H1 (cell line): ENCODE data around the gene TMEM179B. TPM values are rescaled to one million over a fixed set of nuclear protein-coding genes. Genes with fewer than 3 reads are reported as not detected.

Source experiments
- CTCF ChIA-PET: fragments of 300-600 bp; sonication (Branson Sonifier 250); formaldehyde crosslinking; loops from one replicate; lab custom pipeline; 2021; ENCODE audit not compliant: partially characterized antibody; lab: Charles Lee
- POLR2A ChIA-PET: fragments of 300-600 bp; sonication (Branson Sonifier 250); formaldehyde crosslinking; loops from one replicate; lab custom pipeline; 2021; ENCODE audit warnings: inconsistent platforms; ENCODE audit not compliant: partially characterized antibody; lab: Charles Lee
- DNase-seq, 2 experiments: peaks; one replicate each; pipeline versions ENCODE4 v3.0.0 to v3.0.0-alpha.2; 2010 to 2022; ENCODE audit warnings: low spot score in 2 of 2, low read depth in 1 of 2, mixed read lengths in 1 of 2
- FAIRE-seq: peaks from 2 replicates; lab custom pipeline; 2011; peaks lifted over from hg19 to GRCh38; lab: Jason Lieb, UNC
- H2AFZ ChIP-seq: 2 replicates; pipeline ENCODE4 v1.8.1; 2012; ENCODE audit warnings: low read length, inconsistent platforms
- H2AK5ac ChIP-seq: 2 replicates; pipeline ENCODE4 v1.6.1; 2013; ENCODE audit warnings: low read depth, low read length
- H2BK120ac ChIP-seq: replicated peaks from 2 replicates; pipeline ENCODE3; 2013; ENCODE audit warnings: low read depth, low read length, inconsistent platforms
- H2BK12ac ChIP-seq: 2 replicates; pipeline ENCODE4 v1.6.1; 2013; ENCODE audit warnings: low read depth, low read length
- H2BK15ac ChIP-seq: 2 replicates; pipeline ENCODE4 v1.6.1; 2013; ENCODE audit warnings: low read length
- H2BK20ac ChIP-seq: 2 replicates; pipeline ENCODE4 v1.6.1; 2013; ENCODE audit warnings: low read length
- H2BK5ac ChIP-seq: 2 replicates; pipeline ENCODE4 v1.6.1; 2013; ENCODE audit warnings: low read depth, low read length
- H3K14ac ChIP-seq: 2 replicates; pipeline ENCODE4 v1.6.1; 2013; ENCODE audit warnings: inconsistent platforms; ENCODE audit not compliant: insufficient read length
- H3K18ac ChIP-seq: 2 replicates; pipeline ENCODE4 v1.6.1; 2013; ENCODE audit warnings: low read length; ENCODE audit errors: extremely low read depth
- H3K23ac ChIP-seq: 2 replicates; pipeline ENCODE4 v1.6.1; 2013; ENCODE audit warnings: inconsistent platforms; ENCODE audit not compliant: insufficient read length
- H3K23me2 ChIP-seq: 2 replicates; pipeline ENCODE4 v1.6.1; 2013; ENCODE audit warnings: low read depth, low read length
- H3K27ac ChIP-seq: 2 replicates; pipeline ENCODE4 v1.6.1; 2011; ENCODE audit warnings: low read depth, low read length, inconsistent platforms
- H3K27me3 ChIP-seq, 4 experiments: replicated peaks in 1 of 4; 1 replicate in 1 of 4; 2 replicates in 3 of 4; pipeline versions ENCODE4 v1.6.1 to v1.8.1; 2011 to 2013; ENCODE audit warnings: low read length in 3 of 4, mild to moderate bottlenecking in 3 of 4, inconsistent platforms in 2 of 4, mixed read lengths in 2 of 4, moderate library complexity in 1 of 4; ENCODE audit not compliant: control insufficient read depth in 3 of 4, insufficient read depth in 3 of 4; ENCODE audit errors: extremely low read depth in 1 of 4
- H3K36me3 ChIP-seq, 4 experiments: 2 replicates each; pipeline versions ENCODE4 v1.6.1 to v1.8.1; 2011 to 2013; ENCODE audit warnings: mild to moderate bottlenecking in 4 of 4, low read length in 3 of 4, moderate library complexity in 2 of 4, control low read depth in 1 of 4, inconsistent platforms in 1 of 4; ENCODE audit not compliant: insufficient read depth in 4 of 4, control insufficient read depth in 2 of 4
- H3K4ac ChIP-seq: replicated peaks from 2 replicates; pipeline ENCODE3; 2013; ENCODE audit warnings: low read length, low read depth, mixed read lengths, inconsistent platforms; ENCODE audit not compliant: insufficient read length
- H3K4me1 ChIP-seq, 4 experiments: replicated peaks in 1 of 4; 1 replicate in 1 of 4; 2 replicates in 3 of 4; pipeline versions ENCODE4 v1.6.1 to v1.8.1; 2011 to 2013; ENCODE audit warnings: low read length in 3 of 4, inconsistent platforms in 2 of 4, mixed read lengths in 1 of 4; ENCODE audit not compliant: insufficient read depth in 4 of 4, control insufficient read depth in 3 of 4
- H3K4me2 ChIP-seq, 2 experiments: 2 replicates each; pipeline versions ENCODE4 v1.6.1 to v1.8.1; 2011 to 2013; ENCODE audit warnings: low read depth in 2 of 2, low read length in 2 of 2, control low read depth in 1 of 2, inconsistent platforms in 1 of 2, mild to moderate bottlenecking in 1 of 2; ENCODE audit not compliant: insufficient read depth in 1 of 2
- H3K4me3 ChIP-seq, 4 experiments: fragments of 200-600, 300-600 bp in 1 of 4; sonication (generic), shearing (Covaris generic), sonication (Bioruptor Twin) in 1 of 4; 2 replicates each; pipeline versions ENCODE4 v1.5.1 to v1.8.1; 2011 to 2016; ENCODE audit warnings: low read length in 4 of 4, low read depth in 3 of 4, control low read depth in 2 of 4, inconsistent platforms in 2 of 4, mild to moderate bottlenecking in 2 of 4, mixed read lengths in 1 of 4, moderate library complexity in 1 of 4; ENCODE audit not compliant: insufficient read depth in 2 of 4; ENCODE audit errors: extremely low read depth in 1 of 4
- H3K56ac ChIP-seq: replicated peaks from 2 replicates; pipeline ENCODE3; 2013; ENCODE audit warnings: low read depth, mild to moderate bottlenecking, mixed read lengths, low read length, inconsistent platforms; ENCODE audit not compliant: insufficient read length
- H3K79me1 ChIP-seq: 2 replicates; pipeline ENCODE4 v1.6.1; 2013; ENCODE audit warnings: low read depth, low read length, control low read depth
- H3K79me2 ChIP-seq, 2 experiments: 2 replicates each; pipeline versions ENCODE4 v1.6.1 to v1.8.1; 2012 to 2013; ENCODE audit warnings: low read length in 2 of 2, mild to moderate bottlenecking in 2 of 2, inconsistent platforms in 1 of 2; ENCODE audit not compliant: insufficient read depth in 2 of 2, control insufficient read depth in 1 of 2
- H3K9ac ChIP-seq, 4 experiments: replicated peaks in 1 of 4; 1 replicate in 1 of 4; 2 replicates in 3 of 4; pipeline versions ENCODE4 v1.6.1 to v1.8.1; 2011 to 2013; ENCODE audit warnings: low read depth in 3 of 4, low read length in 3 of 4, control low read depth in 2 of 4, mild to moderate bottlenecking in 2 of 4, moderate library complexity in 2 of 4, inconsistent platforms in 1 of 4; ENCODE audit errors: extremely low read depth in 1 of 4
- H3K9me3 ChIP-seq, 2 experiments: 2 replicates each; pipeline versions ENCODE4 v1.6.1 to v1.8.1; 2012 to 2013; ENCODE audit warnings: mild to moderate bottlenecking in 2 of 2, moderate library complexity in 2 of 2, control low read depth in 1 of 2, inconsistent platforms in 1 of 2, low read depth in 1 of 2, low read length in 1 of 2, mixed read lengths in 1 of 2; ENCODE audit not compliant: insufficient read depth in 2 of 2
- H4K20me1 ChIP-seq, 2 experiments: replicated peaks in 1 of 2; 2 replicates each; pipeline versions ENCODE3 to v1.8.1; 2011 to 2013; ENCODE audit warnings: inconsistent platforms in 2 of 2, low read length in 2 of 2, mild to moderate bottlenecking in 1 of 2; ENCODE audit not compliant: insufficient read depth in 2 of 2, control insufficient read depth in 1 of 2
- H4K5ac ChIP-seq: 2 replicates; pipeline ENCODE4 v1.6.1; 2013; ENCODE audit warnings: low read length, low read depth, mixed read lengths, inconsistent platforms; ENCODE audit not compliant: insufficient read length
- H4K8ac ChIP-seq: 2 replicates; pipeline ENCODE4 v1.8.0; 2013; ENCODE audit warnings: mild to moderate bottlenecking, moderate library complexity, low read length, inconsistent platforms; ENCODE audit not compliant: insufficient read depth; ENCODE audit errors: extremely low read depth
- H4K91ac ChIP-seq: replicated peaks from 2 replicates; pipeline ENCODE3; 2013; ENCODE audit warnings: low read length, mixed read lengths, inconsistent platforms; ENCODE audit not compliant: insufficient read length
- MAX ChIP-seq: IDR thresholded peaks from 2 replicates; pipeline ENCODE4 v1.6.1; 2012; ENCODE audit warnings: inconsistent platforms
- NANOG ChIP-seq: IDR thresholded peaks from 2 replicates; pipeline ENCODE4 v1.6.1; 2011; ENCODE audit warnings: low read length, low read depth, mild to moderate bottlenecking, inconsistent platforms; ENCODE audit not compliant: insufficient read depth, poor library complexity, severe bottlenecking
- NRF1 ChIP-seq: IDR thresholded peaks from 2 replicates; pipeline ENCODE4 v1.6.1; 2011; ENCODE audit warnings: mild to moderate bottlenecking, low read depth, low read length, improper control_type of control experiment
- PHF8 ChIP-seq: fragments of 200-600 bp; sonication (generic); conservative IDR thresholded peaks from 2 replicates; pipeline ENCODE4 v1.7.1; 2012; ENCODE audit warnings: low read depth, mild to moderate bottlenecking, inconsistent platforms, low read length, moderate library complexity
- POLR2A ChIP-seq, 2 experiments: IDR thresholded peaks; 1 replicate in 1 of 2; 2 replicates in 1 of 2; pipeline ENCODE4 v1.6.1; 2011; ENCODE audit warnings: low read depth in 2 of 2, low read length in 2 of 2, mild to moderate bottlenecking in 2 of 2; ENCODE audit errors: control extremely low read depth in 1 of 2
- USF2 ChIP-seq: IDR thresholded peaks from 2 replicates; pipeline ENCODE4 v1.6.1; 2011; ENCODE audit warnings: low read length, improper control_type of control experiment
- WGBS, 2 experiments: shearing (Covaris generic) in 1 of 2; methylation state at CpG; one replicate each; pipeline versions ENCODE4 v1.1.6 to v1.1.7; 2013 to 2015; ENCODE audit warnings: low lambda C conversion rate in 2 of 2, mixed read lengths in 2 of 2, inconsistent platforms in 1 of 2, low coverage in 1 of 2, missing lambda C conversion rate in 1 of 2; ENCODE audit not compliant: insufficient replicate concordance in 2 of 2, insufficient coverage in 1 of 2, insufficient read length in 1 of 2; ENCODE audit errors: extremely low coverage in 1 of 2, missing lambda C conversion rate in 1 of 2; 5-methylcytosine and 5-hydroxymethylcytosine counted together
- polyA plus RNA-seq, 7 experiments: library from polyadenylated mRNA; depleted of rRNA in 3 of 7; stranded (reverse) in 5 of 7; unstranded in 2 of 7; fragments of >200 nt in 5 of 7; fragments of 200-250 nt in 2 of 7; gene quantifications; 1 replicate in 5 of 7; 2 replicates in 1 of 7; 4 replicates in 1 of 7; pipeline versions ENCODE4 v1.2.1 to v1.2.3, GENCODE V29; 2011 to 2013; ENCODE audit warnings: missing spikeins in 2 of 7, mixed read lengths in 2 of 7
- total RNA-seq: library from RNA; stranded (reverse); fragmentation: NEBNext Ultra II Directional; extraction: Animal tissue kit (Norgen Biotek cat#: 25700); gene quantifications from 2 replicates; pipeline ENCODE4 v1.2.1, GENCODE V29; 2021

TMEM179B gene
- total and polyA plus RNA-seq, 2 of the 8 experiments (the other 6 are each of a cell fraction or from before 2014, with no cell fraction given), result 18.6 to 62.2 TPM

- Histone ChIP-seq H3K4me2 (peak overlapping the region; percentile 63 to 82), H3K36me3 (peaks cover 14 to 34% (median 19%) of the 10 kb centered on the region in 4 experiments), H3K4me1 (peaks cover 4 to 7% (median 4%) of the 10 kb centered on the region in 4 experiments), H2AK5ac (no peak overlapping the region), H3K4ac (no peak overlapping the region), H2AFZ (no peak overlapping the region), H4K8ac (no peak overlapping the region), H3K9me3 (no peaks in the 10 kb centered on the region), H4K20me1 (peaks cover 14 to 22% of the 10 kb centered on the region in 2 experiments), H2BK15ac (no peak overlapping the region), H3K14ac (no peak overlapping the region), H3K27me3 (no peaks in the 10 kb centered on the region), H3K23ac (no peak overlapping the region)
- FAIRE-seq, result no peak
- TF ChIP-seq USF2 (no peak), PHF8 (no peak), NRF1 (no peak), MAX (no peak), POLR2A (IDR thresholded peaks at IDR 0.05; ENCODE audit: control extremely low read depth in 1 of 2, low read depth in 2 of 2, low read length in 2 of 2) (no peak), NANOG (no peak)
- TF ChIP-seq, all 59 proteins: peak for 0
- H4K5ac ChIP-seq, result no peak overlapping the region
- no peak overlapping the region for H2BK120ac ChIP-seq
- H3K79me1 ChIP-seq, result peaks cover 16% of the 10 kb centered on the region
- WGBS, 2 experiments, result 92% methylated on average over 15 of the region's 15 CpGs; no CpG with 5 or more reads in 1 of the 2 experiments
- H2BK20ac ChIP-seq, result no peak overlapping the region
- H3K23me2 ChIP-seq, result no peaks in the 10 kb centered on the region; the same call in 1 of the 2 replicates
- no peak overlapping the region for H3K18ac ChIP-seq
- H3K27ac ChIP-seq, result peak overlapping the region; percentile 0; the same call in 1 of the 2 replicates
- H3K56ac ChIP-seq, result no peak overlapping the region
- peak overlapping the region; percentile 96; the same call in 1 of the 2 replicates for H2BK5ac ChIP-seq
- ChIA-PET CTCF (interaction anchor here (0.6 to 5.4 kb wide), 14 partner anchors 9 to 159 kb away, joined by 3 to 48 read pairs (median 4); partner anchors contain the start of genes HNRNPUL2, POLR2G, TAF6L and TMEM179B), POLR2A (interaction anchor here (0.9 to 16.9 kb wide), 28 partner anchors 8 to 179 kb away, joined by 3 to 192 read pairs (median 8); partner anchors contain the start of genes BSCL2, C11orf98, CSKMT and EEF1G)
- peak overlapping the region; percentile 74 to 89 (median 82); a peak in 6 of 8 replicates for H3K4me3 ChIP-seq
- peak overlapping the region in 2 of 4 experiments; percentile 18 to 29; a peak in 2 of 7 replicates for H3K9ac ChIP-seq
- H4K91ac ChIP-seq, result no peak overlapping the region
- H3K79me2 ChIP-seq, result peaks cover 10 to 57% of the 10 kb centered on the region in 2 experiments
- DNase-seq, result no peak
- H2BK12ac ChIP-seq, result no peak overlapping the region; the same call in 1 of the 2 replicates
Measured at GRCh38 chr11:62752994-62753735, 34.0 kb upstream of the TMEM179B start.
